ENCODE measurements around the gene GNAO1.

The GNAO1 gene

GRCh38 chr16:56247808-56248207 lies 56.5 kb downstream of the GNAO1 start:
- no peak for TF ChIP-seq CTCF (conservative IDR thresholded peaks at IDR 0.05; ENCODE audit: low read depth)
- H3K27ac ChIP-seq, result no peak overlapping the region
- POLR2A ChIA-PET (ENCODE audit: low non-redundant PET), result no interaction called here
- CTCF ChIA-PET, result no interaction called here
- DNase-seq (ENCODE audit: low spot score), result no peak

GRCh38 chr16:56252835-56253234 lies 61.5 kb downstream of the GNAO1 start:
- H3K27ac ChIP-seq, result no peak overlapping the region
- TF ChIP-seq CTCF (conservative IDR thresholded peaks at IDR 0.05; ENCODE audit: low read depth), result no peak
- POLR2A ChIA-PET (ENCODE audit: low non-redundant PET), result no interaction called here
- CTCF ChIA-PET, result interaction anchor here (1.0 kb wide), 1 partner anchor 9 kb away, joined by 4 read pairs; no protein-coding TSS in a partner anchor
- no peak for DNase-seq (ENCODE audit: low spot score)

- H3K27ac ChIP-seq, result no peak overlapping the region
- CTCF ChIA-PET, result no interaction called here
- no peak for DNase-seq (ENCODE audit: low spot score)
- POLR2A ChIA-PET (ENCODE audit: low non-redundant PET), result no interaction called here
- TF ChIP-seq CTCF (conservative IDR thresholded peaks at IDR 0.05; ENCODE audit: low read depth), result no peak
These were observed 64.6 kb downstream of the GNAO1 start for GRCh38 chr16:56255904-56256303.

GRCh38 chr16:56257239-56257638 lies 66.0 kb downstream of the GNAO1 start:
- 0 out of 2 replicates have a peak overlapping the region, but pooled peaks have one; percentile 39 for H3K27ac ChIP-seq
- ChIA-PET CTCF (no interaction called here), POLR2A (ENCODE audit: low non-redundant PET) (no interaction called here)
- no peak for TF ChIP-seq CTCF (conservative IDR thresholded peaks at IDR 0.05; ENCODE audit: low read depth)
- no peak for DNase-seq (ENCODE audit: low spot score)

- 0 out of 2 replicates have a peak overlapping the region, but pooled peaks have one; percentile 39 for H3K27ac ChIP-seq
- no peak for TF ChIP-seq CTCF (conservative IDR thresholded peaks at IDR 0.05; ENCODE audit: low read depth)
- CTCF ChIA-PET, result interaction anchor here (0.8 kb wide), 1 partner anchor 115 kb away, joined by 3 read pairs; no protein-coding TSS in a partner anchor
- POLR2A ChIA-PET (ENCODE audit: low non-redundant PET), result no interaction called here
- no peak for DNase-seq (ENCODE audit: low spot score)
These were observed 66.5 kb downstream of the GNAO1 start for GRCh38 chr16:56257666-56258342.

GRCh38 chr16:56258508-56259424 lies 67.5 kb downstream of the GNAO1 start:
- ChIA-PET POLR2A (ENCODE audit: low non-redundant PET) (no interaction called here), CTCF (interaction anchor here (0.8 kb wide), 1 partner anchor 116 kb away, joined by 3 read pairs; no protein-coding TSS in a partner anchor)
- H3K27ac ChIP-seq, result no peak overlapping the region
- TF ChIP-seq CTCF (conservative IDR thresholded peaks at IDR 0.05; ENCODE audit: low read depth), result no peak
- no peak for DNase-seq (ENCODE audit: low spot score)

Data from RWPE1 (cell line).